ENCODE measurements around the gene TEAD1.

- TF ChIP-seq EZH2 (optimal IDR thresholded peaks at IDR 0.05; ENCODE audit: low read depth, low read length) (no peak), CTCF (IDR thresholded peaks at IDR 0.05; ENCODE audit: low read length) (no peak)
Measured at GRCh38 chr11:12725055-12725862, 51.0 kb downstream of the TEAD1 start.
